ENCODE measurements around the gene JMJD1C. TPM values are rescaled to one million over a fixed set of nuclear protein-coding genes. Genes with fewer than 3 reads are reported as not detected.

Gene JMJD1C
- total and polyA plus RNA-seq, 10 of the 15 experiments (the other 5 are each of a cell fraction or from before 2014, with no cell fraction given), result 31.2 to 83.3 (median 49.5) TPM

DNA sequence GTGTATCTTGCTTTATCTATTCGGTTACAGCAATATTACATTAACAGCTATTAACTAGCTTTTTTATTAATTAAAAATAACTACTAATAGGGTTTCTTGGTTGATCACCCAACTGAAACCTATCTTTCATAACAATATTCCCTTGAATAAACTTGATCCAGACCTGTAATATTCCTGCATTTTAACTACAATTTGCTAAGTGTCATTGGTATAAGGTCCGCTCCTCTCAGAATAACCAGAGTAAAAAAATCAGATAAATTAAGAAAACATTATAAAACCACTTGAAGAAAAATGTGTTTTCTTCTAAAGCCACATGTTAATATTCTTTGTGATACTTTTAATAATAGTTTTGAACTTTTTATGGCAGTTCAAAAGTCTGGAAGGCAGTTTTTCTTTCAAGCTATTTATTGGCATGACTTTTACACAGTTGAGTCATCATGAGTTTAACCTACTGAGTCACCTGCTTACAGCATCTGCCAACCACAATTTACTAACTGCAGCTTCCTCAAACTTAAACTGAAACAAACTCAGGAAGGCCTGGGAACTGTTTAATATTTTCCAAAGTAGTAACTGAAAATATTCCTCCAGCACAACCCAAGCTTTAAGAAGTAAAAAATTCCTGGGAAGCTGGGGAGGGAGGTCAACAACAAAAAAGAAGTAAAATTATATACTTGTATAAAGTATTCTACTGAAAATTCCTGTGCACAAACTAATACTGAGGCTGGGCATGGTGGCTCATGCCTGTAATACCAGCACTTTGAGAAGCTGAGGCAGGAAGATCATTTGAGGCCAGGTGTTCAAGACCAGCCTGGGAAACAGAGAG, 229.5 kb downstream of the JMJD1C start (continued):
- TF ChIP-seq NFIC (IDR thresholded peaks at IDR 0.05; ENCODE audit: low read depth, low read length) (peak; percentile 94), ESRRA (IDR thresholded peaks at IDR 0.05; ENCODE audit: low read length) (no peak), SPI1 (IDR thresholded peaks at IDR 0.05; ENCODE audit: borderline replicate concordance, insufficient read depth, low read depth, low read length) (peak; percentile 44; the same call in 1 of the 2 replicates), FOXM1 (IDR thresholded peaks at IDR 0.05; ENCODE audit: low read depth, low read length) (peak; percentile 93), KDM1A (IDR thresholded peaks at IDR 0.05; ENCODE audit: borderline replicate concordance) (no peak), NFYA (IDR thresholded peaks at IDR 0.05; ENCODE audit: borderline replicate concordance, low read depth, low read length) (no peak), EED (IDR thresholded peaks at IDR 0.05; ENCODE audit: low read depth) (peak; percentile 86), SREBF2 (IDR thresholded peaks at IDR 0.05; ENCODE audit: low read length) (no peak), HDAC6 (IDR thresholded peaks at IDR 0.05; ENCODE audit: unreplicated experiment) (no peak), ATF3 (IDR thresholded peaks at IDR 0.05; ENCODE audit: borderline replicate concordance, extremely low read depth, low read depth, low read length) (no peak), ZSCAN29 (IDR thresholded peaks at IDR 0.05) (no peak), BHLHE40 (IDR thresholded peaks at IDR 0.05; ENCODE audit: borderline replicate concordance in 1 of 2, low read depth in 2 of 2, low read length in 1 of 2) (peak; percentile 81 to 82; a peak in 3 of 4 replicates), E2F8 (IDR thresholded peaks at IDR 0.05; ENCODE audit: low read depth, partially characterized antibody) (peak; percentile 48), RBBP5 (conservative IDR thresholded peaks at IDR 0.05) (no peak), BRCA1 (IDR thresholded peaks at IDR 0.05; ENCODE audit: low read depth, low read length) (no peak), IKZF1 (conservative IDR thresholded peaks at IDR 0.05) (peak; percentile 87), EZH2 (IDR thresholded peaks at IDR 0.05; ENCODE audit: borderline replicate concordance, control insufficient read depth, low read depth, low read length) (no peak), RAD21 (IDR thresholded peaks at IDR 0.05; ENCODE audit: insufficient read depth, low read depth, low read length) (no peak), EGR1 (IDR thresholded peaks at IDR 0.05; ENCODE audit: borderline replicate concordance in 1 of 2, low read depth in 2 of 2, low read length in 2 of 2) (no peak), TCF7 (IDR thresholded peaks at IDR 0.05; ENCODE audit: borderline replicate concordance) (no peak)
- TF ChIP-seq, protein P1, sequence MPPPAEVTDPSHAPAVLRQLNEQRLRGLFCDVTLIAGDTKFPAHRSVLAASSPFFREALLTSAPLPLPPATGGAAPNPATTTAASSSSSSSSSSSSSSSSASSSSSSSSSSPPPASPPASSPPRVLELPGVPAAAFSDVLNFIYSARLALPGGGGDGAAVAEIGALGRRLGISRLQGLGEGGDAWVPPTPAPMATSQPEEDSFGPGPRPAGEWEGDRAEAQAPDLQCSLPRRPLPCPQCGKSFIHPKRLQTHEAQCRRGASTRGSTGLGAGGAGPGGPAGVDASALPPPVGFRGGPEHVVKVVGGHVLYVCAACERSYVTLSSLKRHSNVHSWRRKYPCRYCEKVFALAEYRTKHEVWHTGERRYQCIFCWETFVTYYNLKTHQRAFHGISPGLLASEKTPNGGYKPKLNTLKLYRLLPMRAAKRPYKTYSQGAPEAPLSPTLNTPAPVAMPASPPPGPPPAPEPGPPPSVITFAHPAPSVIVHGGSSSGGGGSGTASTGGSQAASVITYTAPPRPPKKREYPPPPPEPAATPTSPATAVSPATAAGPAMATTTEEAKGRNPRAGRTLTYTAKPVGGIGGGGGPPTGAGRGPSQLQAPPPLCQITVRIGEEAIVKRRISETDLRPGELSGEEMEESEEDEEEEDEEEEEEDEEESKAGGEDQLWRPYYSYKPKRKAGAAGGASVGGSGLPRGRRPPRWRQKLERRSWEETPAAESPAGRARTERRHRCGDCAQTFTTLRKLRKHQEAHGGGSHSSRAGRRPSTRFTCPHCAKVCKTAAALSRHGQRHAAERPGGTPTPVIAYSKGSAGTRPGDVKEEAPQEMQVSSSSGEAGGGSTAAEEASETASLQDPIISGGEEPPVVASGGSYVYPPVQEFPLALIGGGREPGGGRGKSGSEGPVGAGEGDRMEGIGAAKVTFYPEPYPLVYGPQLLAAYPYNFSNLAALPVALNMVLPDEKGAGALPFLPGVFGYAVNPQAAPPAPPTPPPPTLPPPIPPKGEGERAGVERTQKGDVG (CRISPR knock-in tag; IDR thresholded peaks at IDR 0.05), result no peak

Data from GM12878 (cell line).